GM12878 (cell line): ENCODE data around the gene CRB3. TPM values are rescaled to one million over a fixed set of nuclear protein-coding genes. Genes with fewer than 3 reads are reported as not detected.

ENCODE experiments used
- E2F4 ChIP-seq: IDR thresholded peaks from 2 replicates; pipeline ENCODE4 v1.6.1; 2012; ENCODE audit warnings: low read depth, low read length, improper control_type of control experiment
- EGR1 ChIP-seq, 2 experiments: IDR thresholded peaks; 1 replicate in 1 of 2; 2 replicates in 1 of 2; pipeline ENCODE4 v1.6.1; 2011 to 2012; ENCODE audit warnings: low read depth in 2 of 2, low read length in 2 of 2, borderline replicate concordance in 1 of 2, mild to moderate bottlenecking in 1 of 2, moderate library complexity in 1 of 2
- ELK1 ChIP-seq: IDR thresholded peaks from 2 replicates; pipeline ENCODE4 v1.6.1; 2012; ENCODE audit warnings: low read depth, low read length, improper control_type of control experiment
- ETV6 ChIP-seq, 2 experiments: fragments of 450-650 bp in 1 of 2; IDR thresholded peaks in 1 of 2; conservative IDR thresholded peaks in 1 of 2; 2 replicates each; pipeline ENCODE4 v1.6.1; 2014; ENCODE audit warnings: antibody characterized with exemption in 1 of 2, borderline replicate concordance in 1 of 2, low read depth in 1 of 2, mild to moderate bottlenecking in 1 of 2, moderate library complexity in 1 of 2
- IKZF1 ChIP-seq: fragments of 450-650 bp; conservative IDR thresholded peaks from 2 replicates; pipeline ENCODE4 v1.6.1; 2017; ENCODE audit warnings: antibody characterized with exemption, mild to moderate bottlenecking
- JUNB ChIP-seq: IDR thresholded peaks from 2 replicates; pipeline ENCODE4 v1.6.1; 2016; ENCODE audit warnings: antibody characterized with exemption, mild to moderate bottlenecking
- JUND ChIP-seq: IDR thresholded peaks from 2 replicates; pipeline ENCODE4 v1.6.1; 2012; ENCODE audit warnings: low read depth, mild to moderate bottlenecking, low read length, improper control_type of control experiment, moderate library complexity
- MEF2A ChIP-seq: IDR thresholded peaks from 2 replicates; pipeline ENCODE4 v1.6.1; 2011; ENCODE audit warnings: low read depth, mild to moderate bottlenecking, low read length, moderate library complexity; ENCODE audit not compliant: insufficient read depth
- MEF2B ChIP-seq: fragments of 450-650 bp; IDR thresholded peaks from 2 replicates; pipeline ENCODE4 v1.6.1; 2018; ENCODE audit warnings: mild to moderate bottlenecking, moderate library complexity; ENCODE audit not compliant: partially characterized antibody, poor library complexity, severe bottlenecking
- NBN ChIP-seq: fragments of 450-650 bp; IDR thresholded peaks from 2 replicates; pipeline ENCODE4 v1.6.1; 2016
- POLR2AphosphoS2 ChIP-seq: IDR thresholded peaks from 2 replicates; pipeline ENCODE4 v1.6.1; 2011; ENCODE audit warnings: low read depth, mild to moderate bottlenecking, low read length, improper control_type of control experiment, moderate library complexity
- REST ChIP-seq: IDR thresholded peaks from 2 replicates; pipeline ENCODE4 v1.6.1; 2012; ENCODE audit warnings: mild to moderate bottlenecking, low read depth, low read length
- SIX5 ChIP-seq: IDR thresholded peaks from 2 replicates; pipeline ENCODE4 v1.6.1; 2011; ENCODE audit warnings: mild to moderate bottlenecking, low read depth, low read length, moderate library complexity; ENCODE audit not compliant: severe bottlenecking
- SMAD5 ChIP-seq: IDR thresholded peaks from 2 replicates; pipeline ENCODE4 v1.6.1; 2016; ENCODE audit warnings: antibody characterized with exemption, low read depth
- SPI1 ChIP-seq: IDR thresholded peaks from 2 replicates; pipeline ENCODE4 v1.6.1; 2011; ENCODE audit warnings: low read depth, mild to moderate bottlenecking, low read length, moderate library complexity, borderline replicate concordance; ENCODE audit not compliant: insufficient read depth
- TAF1 ChIP-seq: IDR thresholded peaks from 2 replicates; pipeline ENCODE4 v1.6.1; 2011; ENCODE audit warnings: mild to moderate bottlenecking, low read depth, low read length, borderline replicate concordance
- ZNF384 ChIP-seq: IDR thresholded peaks from 2 replicates; pipeline ENCODE4 v1.6.1; 2012; ENCODE audit warnings: low read depth, mild to moderate bottlenecking, low read length, improper control_type of control experiment, borderline replicate concordance
- ZNF687 ChIP-seq: fragments of 450-650 bp; IDR thresholded peaks from 2 replicates; pipeline ENCODE4 v1.6.1; 2017; ENCODE audit warnings: mild to moderate bottlenecking, moderate library complexity
- ZSCAN29 ChIP-seq: fragments of 450-650 bp; IDR thresholded peaks from 2 replicates; pipeline ENCODE4 v1.6.1; 2017; ENCODE audit warnings: mild to moderate bottlenecking, moderate library complexity
- polyA plus RNA-seq, 11 experiments: library from polyadenylated mRNA; depleted of rRNA in 4 of 11; unstranded in 6 of 11; stranded (reverse) in 5 of 11; fragments of >200 nt; fragmentation: Nextera tagmentation in 4 of 11; fragmentation: Illumina TruSeq in 1 of 11; extraction: Ambion mirVana in 4 of 11; extraction: Trizol in 1 of 11; gene quantifications; 1 replicate in 1 of 11; 2 replicates in 10 of 11; pipeline versions ENCODE4 v1.2.1 to v1.2.3, GENCODE V29; 2011 to 2016; ENCODE audit warnings: inconsistent platforms in 2 of 11, missing spikeins in 2 of 11, low read depth in 1 of 11
- total RNA-seq, 4 experiments: library from RNA; depleted of rRNA in 3 of 4; stranded (reverse); fragments of >200 nt in 3 of 4; fragmentation: Illumina TruSeq in 1 of 4; extraction: Trizol in 1 of 4; gene quantifications; 2 replicates each; pipeline versions ENCODE4 v1.2.1 to v1.2.3, GENCODE V29; 2013 to 2021

CRB3 gene
- total and polyA plus RNA-seq, 10 of the 15 experiments (the other 5 are each of a cell fraction or from before 2014, with no cell fraction given), result 0.11 to 1.9 (median 0.98) TPM; not detected in 1

GRCh38 chr19:6481541-6482342 lies 17.7 kb downstream of the CRB3 start, which contains the start of gene DENND1C (continued):
- no peak for TF ChIP-seq ELK1
- no peak for TF ChIP-seq ZNF384
- TF ChIP-seq TAF1, result peak; percentile 54; the same call in 1 of the 2 replicates
- no peak for TF ChIP-seq JUND
- TF ChIP-seq ZSCAN29, result no peak
- TF ChIP-seq E2F4, result no peak
- no peak for TF ChIP-seq REST
- TF ChIP-seq ZNF687, result peak; percentile 66
- TF ChIP-seq ETV6 (conservative IDR thresholded peaks at IDR 0.05 in 1 of 2, IDR thresholded peaks at IDR 0.05 in 1 of 2; ENCODE audit: borderline replicate concordance in 1 of 2, low read depth in 1 of 2), result peak in 1 of 2 experiments; percentile 48; a peak in 1 of 4 replicates
- TF ChIP-seq IKZF1, result peak; percentile 66
- peak; percentile 69 for TF ChIP-seq MEF2B
- TF ChIP-seq MEF2A, result no peak
- 0 out of 2 replicates have a peak, but pooled peaks have one; percentile 61 for TF ChIP-seq POLR2AphosphoS2
- TF ChIP-seq SPI1, result peak; percentile 75; the same call in 1 of the 2 replicates
- TF ChIP-seq NBN, result peak; percentile 75
- no peak for TF ChIP-seq SIX5
- 0 out of 2 replicates have a peak, but pooled peaks have one; percentile 60 for TF ChIP-seq SMAD5
- no peak for TF ChIP-seq JUNB
- TF ChIP-seq EGR1 (IDR thresholded peaks at IDR 0.05; ENCODE audit: borderline replicate concordance in 1 of 2, low read depth in 2 of 2, low read length in 2 of 2), result peak in 1 of 2 experiments; percentile 38; a peak in 1 of 3 replicates
